CD8-positive, alpha-beta memory T cell (primary cell): ENCODE measurements around the gene FAS. TPM values are rescaled to one million over a fixed set of nuclear protein-coding genes. Genes with fewer than 3 reads are reported as not detected.
A peak's percentile ranks its signal among the peaks of the same experiment; 100 is the strongest.

ENCODE experiments used
- CTCF ChIA-PET: fragments of 350-600 bp; sonication (Branson Sonifier 250); formaldehyde crosslinking; loops from one replicate; lab custom pipeline; 2021; ENCODE audit warnings: antibody characterized with exemption; lab: Charles Lee
- POLR2A ChIA-PET: fragments of 350-600 bp; sonication (Branson Sonifier 250); formaldehyde crosslinking; loops from one replicate; lab custom pipeline; 2021; ENCODE audit warnings: antibody characterized with exemption; lab: Charles Lee
- DNase-seq, 5 donors: peaks; one replicate each; pipeline versions ENCODE4 v3.0.0 to v3.0.0-alpha.2; 2020 to 2022; ENCODE audit warnings: mixed read lengths in 1 of 5
- H3K27ac ChIP-seq: one replicate; pipeline ENCODE4 v1.7.0; 2013; ENCODE audit warnings: low read depth, mild to moderate bottlenecking, low read length, moderate library complexity
- H3K27me3 ChIP-seq: 2 replicates; pipeline ENCODE4 v1.7.0; 2013; ENCODE audit warnings: low read length, mild to moderate bottlenecking; ENCODE audit not compliant: insufficient read depth, poor library complexity, severe bottlenecking
- H3K36me3 ChIP-seq: 2 replicates; pipeline ENCODE4 v1.7.0; 2013; ENCODE audit warnings: mild to moderate bottlenecking, low read length, moderate library complexity; ENCODE audit not compliant: insufficient read depth
- H3K4me1 ChIP-seq: 2 replicates; pipeline ENCODE4 v1.7.0; 2013; ENCODE audit warnings: mild to moderate bottlenecking, low read length, moderate library complexity; ENCODE audit not compliant: insufficient read depth
- H3K4me3 ChIP-seq: 2 replicates; pipeline ENCODE4 v1.7.0; 2013; ENCODE audit warnings: mild to moderate bottlenecking, low read length
- H3K9me3 ChIP-seq: 2 replicates; pipeline ENCODE4 v1.7.0; 2013; ENCODE audit warnings: mild to moderate bottlenecking, low read length
- H3K27ac Mint-ChIP-seq, 8 donors: one replicate each; pipeline ENCODE4 v1.8.0; 2020 to 2021; ENCODE audit warnings: mixed read lengths in 8 of 8, mild to moderate bottlenecking in 6 of 8, inconsistent platforms in 3 of 8, moderate library complexity in 3 of 8
- H3K27me3 Mint-ChIP-seq, 2 donors: one replicate each; pipeline ENCODE4 v1.8.0; 2020 to 2021; ENCODE audit warnings: mixed read lengths in 2 of 2, mild to moderate bottlenecking in 1 of 2, moderate library complexity in 1 of 2
- H3K36me3 Mint-ChIP-seq, 3 donors: one replicate each; pipeline ENCODE4 v1.8.0; 2020 to 2021; ENCODE audit warnings: mixed read lengths in 3 of 3, inconsistent platforms in 1 of 3, mild to moderate bottlenecking in 1 of 3
- H3K4me1 Mint-ChIP-seq, 3 donors: one replicate each; pipeline ENCODE4 v1.8.0; 2020 to 2021; ENCODE audit warnings: mixed read lengths in 3 of 3, inconsistent platforms in 1 of 3, mild to moderate bottlenecking in 1 of 3
- H3K4me3 Mint-ChIP-seq, 7 donors: one replicate each; pipeline ENCODE4 v1.8.0; 2020 to 2021; ENCODE audit warnings: mixed read lengths in 7 of 7, mild to moderate bottlenecking in 6 of 7, moderate library complexity in 4 of 7, inconsistent platforms in 2 of 7
- H3K9me3 Mint-ChIP-seq, 5 donors: one replicate each; pipeline ENCODE4 v1.8.0; 2020 to 2022; ENCODE audit warnings: mixed read lengths in 5 of 5, mild to moderate bottlenecking in 3 of 5, moderate library complexity in 2 of 5, inconsistent platforms in 1 of 5
- polyA plus RNA-seq: library from polyadenylated mRNA; unstranded; fragments of 300-500 nt; fragmentation: Illumina TruSeq; gene quantifications from one replicate; pipeline ENCODE4 v1.2.3, GENCODE V29; 2021
- total RNA-seq, 2 experiments: library from RNA; stranded (reverse); gene quantifications; one replicate each; pipeline ENCODE4 v1.2.3, GENCODE V29; 2021

Gene FAS
- total and polyA plus RNA-seq, 3 experiments from 2014 or later = 41.6 to 78.5 (median 77.9) TPM

GRCh38 chr10:88987243-88987725 lies 3.3 kb upstream of the FAS start:
- Mint-ChIP-seq H3K9me3 (peaks cover 4 to 8% (median 5%) of the 10 kb centered on the region in 5 donors), H3K4me3 (peak overlapping the region in 2 of 7 donors; percentile 4 to 48), H3K27me3 (no peaks in the 10 kb centered on the region), H3K36me3 (peaks cover 0 to 21% (median 5%) of the 10 kb centered on the region in 3 donors), H3K27ac (peak overlapping the region in 7 of 8 donors; percentile 28 to 97 (median 71)), H3K4me1 (peaks cover 49 to 67% (median 64%) of the 10 kb centered on the region in 3 donors)
- DNase-seq = no peak
- Histone ChIP-seq H3K27me3 (no peaks in the 10 kb centered on the region), H3K9me3 (peaks cover 5% of the 10 kb centered on the region), H3K4me3 (no peak overlapping the region), H3K36me3 (no peaks in the 10 kb centered on the region), H3K27ac (no peak overlapping the region), H3K4me1 (peaks cover 44% of the 10 kb centered on the region)
- CTCF ChIA-PET = interaction anchor here (0.8 to 1.2 kb wide), 8 partner anchors 10 to 56 kb away, joined by 3 to 5 read pairs (median 3); no protein-coding TSS in a partner anchor
- POLR2A ChIA-PET = interaction anchor here (0.6 to 0.8 kb wide), 2 partner anchors 11 to 38 kb away, joined by 3 read pairs; no protein-coding TSS in a partner anchor

- CTCF ChIA-PET = interaction anchor here (0.8 to 1.4 kb wide), 5 partner anchors 13 to 55 kb away, joined by 3 to 5 read pairs (median 4); no protein-coding TSS in a partner anchor
- POLR2A ChIA-PET = interaction anchor here (0.6 to 1.0 kb wide), 2 partner anchors 39 to 108 kb away, joined by 3 read pairs; partner anchors contain the start of gene STAMBPL1
- Mint-ChIP-seq H3K4me1 (peaks cover 52 to 69% (median 67%) of the 10 kb centered on the region in 3 donors), H3K4me3 (peak overlapping the region in 2 of 7 donors; percentile 26 to 34), H3K9me3 (peaks cover 4 to 8% (median 5%) of the 10 kb centered on the region in 5 donors), H3K36me3 (peaks cover 0 to 23% (median 4%) of the 10 kb centered on the region in 3 donors), H3K27me3 (no peaks in the 10 kb centered on the region), H3K27ac (peak overlapping the region in 7 of 8 donors; percentile 32 to 97 (median 67))
- peaks cover 45% of the 10 kb centered on the region for H3K4me1 ChIP-seq
- H3K4me3 ChIP-seq = no peak overlapping the region
- no peaks in the 10 kb centered on the region for H3K36me3 ChIP-seq
- H3K9me3 ChIP-seq = peaks cover 5% of the 10 kb centered on the region
- H3K27me3 ChIP-seq = no peaks in the 10 kb centered on the region
- no peak for DNase-seq
- no peak overlapping the region for H3K27ac ChIP-seq
These were observed 2.8 kb upstream of the FAS start for GRCh38 chr10:88987840-88988239.

GRCh38 chr10:88989423-88989822 lies 1.2 kb upstream of the FAS start:
- Mint-ChIP-seq H3K27me3 (no peaks in the 10 kb centered on the region), H3K9me3 (peaks cover 4 to 8% (median 5%) of the 10 kb centered on the region in 5 donors), H3K4me1 (peaks cover 60 to 77% (median 70%) of the 10 kb centered on the region in 3 donors), H3K36me3 (peaks cover 0 to 25% (median 3%) of the 10 kb centered on the region in 3 donors), H3K4me3 (peak overlapping the region; percentile 93 to 100 (median 99)), H3K27ac (peak overlapping the region; percentile 91 to 99 (median 97))
- peaks cover 5% of the 10 kb centered on the region for H3K9me3 ChIP-seq
- no peak overlapping the region for H3K27ac ChIP-seq
- no peaks in the 10 kb centered on the region for H3K36me3 ChIP-seq
- no peak for DNase-seq
- H3K4me1 ChIP-seq = peaks cover 58% of the 10 kb centered on the region
- CTCF ChIA-PET = interaction anchor here (1.6 to 4.8 kb wide), 3 partner anchors 13 to 56 kb away, joined by 4 to 40 read pairs (median 14); no protein-coding TSS in a partner anchor
- H3K4me3 ChIP-seq = peak overlapping the region; percentile 88
- no peaks in the 10 kb centered on the region for H3K27me3 ChIP-seq
- POLR2A ChIA-PET = interaction anchor here (0.8 to 2.7 kb wide), 6 partner anchors 10 to 109 kb away, joined by 3 to 13 read pairs (median 4); partner anchors contain the start of gene STAMBPL1

GRCh38 chr10:88989824-88990383 lies 694 bp upstream of the FAS start:
- POLR2A ChIA-PET = interaction anchor here (0.8 to 2.7 kb wide), 10 partner anchors 11 to 158 kb away, joined by 3 to 13 read pairs (median 4); partner anchors contain the start of gene STAMBPL1
- Mint-ChIP-seq H3K4me1 (peaks cover 59 to 76% (median 69%) of the 10 kb centered on the region in 3 donors), H3K27me3 (no peaks in the 10 kb centered on the region), H3K4me3 (peak overlapping the region; percentile 93 to 100 (median 99)), H3K9me3 (peaks cover 4 to 8% (median 5%) of the 10 kb centered on the region in 5 donors), H3K27ac (peak overlapping the region; percentile 91 to 99 (median 97)), H3K36me3 (peaks cover 0 to 25% (median 3%) of the 10 kb centered on the region in 3 donors)
- Histone ChIP-seq H3K9me3 (peaks cover 5% of the 10 kb centered on the region), H3K27ac (peak overlapping the region; percentile 83), H3K4me1 (peaks cover 59% of the 10 kb centered on the region), H3K36me3 (no peaks in the 10 kb centered on the region), H3K27me3 (no peaks in the 10 kb centered on the region), H3K4me3 (peak overlapping the region; percentile 88)
- DNase-seq = no peak
- CTCF ChIA-PET = interaction anchor here (1.6 to 4.8 kb wide), 7 partner anchors 11 to 56 kb away, joined by 4 to 40 read pairs (median 14); no protein-coding TSS in a partner anchor

GRCh38 chr10:88991161-88991898 lies 732 bp downstream of the FAS start:
- H3K4me1 Mint-ChIP-seq = peaks cover 72 to 86% (median 80%) of the 10 kb centered on the region in 3 donors

GRCh38 chr10:88991899-88992320 lies 1.3 kb downstream of the FAS start:
- H3K9me3 ChIP-seq = no peaks in the 10 kb centered on the region
- peak overlapping the region; percentile 91 to 99 (median 97) for H3K27ac Mint-ChIP-seq
- DNase-seq = no peak
- H3K27me3 Mint-ChIP-seq = no peaks in the 10 kb centered on the region
- H3K4me3 ChIP-seq = peak overlapping the region; percentile 88
- H3K4me1 ChIP-seq = peaks cover 74% of the 10 kb centered on the region
- H3K36me3 Mint-ChIP-seq = peaks cover 0 to 25% (median 0%) of the 10 kb centered on the region in 3 donors
- no peaks in the 10 kb centered on the region for H3K27me3 ChIP-seq
- peaks cover 73 to 88% (median 82%) of the 10 kb centered on the region in 3 donors for H3K4me1 Mint-ChIP-seq
- H3K9me3 Mint-ChIP-seq = peaks cover 0 to 2% (median 0%) of the 10 kb centered on the region in 5 donors
- POLR2A ChIA-PET = interaction anchor here (0.7 to 2.7 kb wide), 5 partner anchors 10 to 160 kb away, joined by 3 to 9 read pairs (median 5); partner anchors contain the start of gene STAMBPL1
- peak overlapping the region; percentile 93 to 100 (median 99) for H3K4me3 Mint-ChIP-seq
- CTCF ChIA-PET = interaction anchor here (0.9 to 4.8 kb wide), 8 partner anchors 9 to 216 kb away, joined by 3 to 40 read pairs (median 10); no protein-coding TSS in a partner anchor
- H3K36me3 ChIP-seq = no peaks in the 10 kb centered on the region
- peak overlapping the region; percentile 83 for H3K27ac ChIP-seq

More at GRCh38 chr10:88991161-88991898, 732 bp downstream of the FAS start:
- Histone ChIP-seq H3K27me3 (no peaks in the 10 kb centered on the region), H3K9me3 (peaks cover 4% of the 10 kb centered on the region), H3K4me3 (peak overlapping the region; percentile 88), H3K4me1 (peaks cover 73% of the 10 kb centered on the region), H3K27ac (peak overlapping the region; percentile 83), H3K36me3 (no peaks in the 10 kb centered on the region)
- Mint-ChIP-seq H3K4me3 (peak overlapping the region; percentile 93 to 100 (median 99)), H3K27ac (peak overlapping the region; percentile 91 to 99 (median 97)), H3K9me3 (peaks cover 3 to 5% (median 4%) of the 10 kb centered on the region in 5 donors), H3K36me3 (peaks cover 0 to 25% (median 2%) of the 10 kb centered on the region in 3 donors), H3K27me3 (no peaks in the 10 kb centered on the region)
- CTCF ChIA-PET = interaction anchor here (0.9 to 4.8 kb wide), 12 partner anchors 10 to 223 kb away, joined by 3 to 40 read pairs (median 4); no protein-coding TSS in a partner anchor
- DNase-seq = peak; percentile 41 to 72 (median 53)
- POLR2A ChIA-PET = interaction anchor here (0.6 to 2.7 kb wide), 7 partner anchors 15 to 160 kb away, joined by 3 to 9 read pairs (median 4); partner anchors contain the start of gene STAMBPL1
